KG1 (cell line): Measurements from ENCODE around the gene TCF7L1.
"Not testable (repeated sequence)": the region's sequence is repeated elsewhere in the genome, so short reads cannot be mapped to it uniquely, and the experiment has no call there.

Experiments used
- DNase-seq: peaks from one replicate; lab custom pipeline; 2025; lab: John Stamatoyannopoulos, UW

Gene TCF7L1, protein sequence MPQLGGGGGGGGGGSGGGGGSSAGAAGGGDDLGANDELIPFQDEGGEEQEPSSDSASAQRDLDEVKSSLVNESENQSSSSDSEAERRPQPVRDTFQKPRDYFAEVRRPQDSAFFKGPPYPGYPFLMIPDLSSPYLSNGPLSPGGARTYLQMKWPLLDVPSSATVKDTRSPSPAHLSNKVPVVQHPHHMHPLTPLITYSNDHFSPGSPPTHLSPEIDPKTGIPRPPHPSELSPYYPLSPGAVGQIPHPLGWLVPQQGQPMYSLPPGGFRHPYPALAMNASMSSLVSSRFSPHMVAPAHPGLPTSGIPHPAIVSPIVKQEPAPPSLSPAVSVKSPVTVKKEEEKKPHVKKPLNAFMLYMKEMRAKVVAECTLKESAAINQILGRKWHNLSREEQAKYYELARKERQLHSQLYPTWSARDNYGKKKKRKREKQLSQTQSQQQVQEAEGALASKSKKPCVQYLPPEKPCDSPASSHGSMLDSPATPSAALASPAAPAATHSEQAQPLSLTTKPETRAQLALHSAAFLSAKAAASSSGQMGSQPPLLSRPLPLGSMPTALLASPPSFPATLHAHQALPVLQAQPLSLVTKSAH

GRCh38 chr2:85132834-85133637, at the start of gene TCF7L1:
Gene TCF7L1 (plus strand): TSS chr2:85133392. CDS start chr2:85133685, 293 bp downstream.
- DNase-seq = no peak

GRCh38 chr2:85085563-85085962, 47.6 kb upstream of the TCF7L1 start:
- no peak for DNase-seq

DNA sequence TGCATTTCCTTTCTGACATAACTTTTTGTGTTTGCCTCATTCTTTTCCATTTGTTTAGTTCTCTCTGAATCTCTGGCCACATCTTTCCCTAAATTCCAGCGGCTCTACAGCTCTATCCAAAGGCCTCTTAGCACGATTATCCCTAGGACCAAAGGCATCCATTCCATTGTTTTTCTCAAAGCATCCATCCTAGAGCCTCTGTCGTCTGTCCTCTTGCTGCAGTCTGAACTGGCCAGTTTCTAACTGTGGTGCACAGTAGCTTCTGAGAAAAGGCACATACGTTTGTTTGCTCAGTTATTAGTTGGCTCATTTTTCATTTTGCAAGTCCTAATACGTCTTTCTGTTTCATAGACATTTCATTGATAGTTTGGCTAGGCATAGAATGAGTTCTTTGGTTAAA, 45.7 kb upstream of the TCF7L1 start:
- DNase-seq = no peak

GRCh38 chr2:85088921-85089320, 44.3 kb upstream of the TCF7L1 start:
- DNase-seq = no peak

GRCh38 chr2:85089585-85089984, 43.6 kb upstream of the TCF7L1 start:
- DNase-seq = no peak

DNA sequence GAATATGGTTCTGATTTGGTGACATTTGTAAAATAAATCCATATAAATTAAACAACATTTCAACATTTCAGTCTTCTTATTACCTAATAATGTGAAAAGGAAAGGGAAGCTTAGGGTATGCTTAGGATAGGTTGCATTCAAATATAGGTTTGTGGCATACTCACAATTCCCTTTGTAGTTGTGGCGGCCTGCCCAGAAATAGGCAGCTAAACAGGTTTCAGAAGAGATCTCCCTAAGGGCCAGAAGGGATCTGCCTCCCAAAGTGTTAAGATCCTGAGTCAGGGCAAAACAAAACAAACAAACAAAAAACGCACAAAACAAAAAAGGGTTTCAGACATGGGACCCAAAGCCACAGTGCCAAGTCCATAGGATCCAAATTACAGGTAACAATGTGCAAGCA, 41.4 kb upstream of the TCF7L1 start:
- DNase-seq = no peak

DNA sequence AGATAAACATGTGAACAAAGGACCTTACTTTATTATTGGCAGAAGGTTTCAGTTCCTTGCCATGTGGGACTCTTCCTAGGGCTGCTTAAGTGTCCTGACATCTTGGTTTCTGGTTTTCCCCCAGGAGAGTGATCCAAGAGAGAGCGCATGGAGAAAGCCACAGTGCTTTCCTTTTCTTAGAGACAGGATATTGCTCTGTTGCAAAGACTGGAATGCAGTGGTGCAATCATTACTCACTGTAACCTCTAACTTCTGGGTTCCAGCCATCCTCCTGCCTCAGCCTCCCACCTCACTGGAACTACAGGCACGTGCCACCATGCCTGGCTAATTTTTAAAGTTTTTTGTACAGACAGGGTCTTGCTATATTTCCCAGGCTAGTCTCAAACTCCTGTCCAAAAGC, 38.1 kb upstream of the TCF7L1 start:
- no peak for DNase-seq

DNA sequence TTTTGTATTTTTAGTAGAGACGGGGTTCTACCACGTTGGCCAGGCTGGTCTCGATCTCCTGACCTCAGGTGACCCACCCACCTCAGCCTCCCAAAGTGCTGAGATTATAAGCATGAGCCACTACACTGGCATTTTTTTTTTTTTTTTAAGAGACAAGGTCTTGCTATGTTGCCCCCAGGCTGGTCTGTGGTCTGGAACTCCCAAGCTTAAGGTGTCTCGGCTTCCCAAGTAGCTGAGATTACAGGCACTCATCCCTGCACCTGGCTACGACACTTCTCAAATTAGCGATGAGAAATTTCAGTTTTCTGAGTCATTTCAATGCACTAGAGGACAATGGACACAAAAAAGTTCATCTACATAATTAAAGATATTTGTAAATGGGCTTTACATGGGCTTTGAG, 36.6 kb upstream of the TCF7L1 start:
- DNase-seq = no peak

- no peak for DNase-seq
Measured at GRCh38 chr2:85104228-85104627, 29.0 kb upstream of the TCF7L1 start.

DNA sequence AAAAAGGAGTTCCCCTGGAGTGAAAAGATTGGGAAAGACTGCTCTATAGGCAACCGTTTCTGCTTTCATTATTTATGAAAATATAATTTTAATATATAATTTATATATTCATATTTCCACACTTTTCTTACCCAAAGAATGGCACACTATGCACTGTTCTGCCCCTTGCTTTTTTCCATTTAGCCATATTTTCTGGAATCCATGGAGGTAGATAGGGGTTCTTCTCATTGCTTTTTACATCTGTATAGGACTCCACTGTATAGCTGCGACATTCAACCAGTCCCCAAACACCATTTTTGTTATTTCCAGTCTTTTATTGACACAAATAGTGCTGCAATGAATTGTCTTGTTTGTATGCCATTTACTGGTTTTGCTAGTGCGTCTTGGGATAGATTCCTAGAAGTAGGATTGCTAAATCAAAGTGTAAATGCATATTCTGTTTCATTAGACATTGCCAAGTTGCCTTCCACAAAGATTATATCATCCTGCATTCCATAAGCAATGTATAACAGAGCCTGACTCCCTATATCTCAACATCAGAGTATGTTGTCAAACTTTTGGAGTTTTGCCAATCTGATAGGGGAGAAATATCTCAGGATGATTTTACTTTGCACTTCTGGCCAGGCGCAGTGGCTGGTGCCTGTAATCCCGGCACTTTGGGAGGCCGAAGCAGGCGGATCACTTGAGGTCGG, 26.6 kb upstream of the TCF7L1 start:
- DNase-seq = no peak

GRCh38 chr2:85110991-85111560, 22.1 kb upstream of the TCF7L1 start:
- DNase-seq = no peak

- DNase-seq = no peak
Measured at GRCh38 chr2:85111819-85112281, 21.3 kb upstream of the TCF7L1 start.

DNA sequence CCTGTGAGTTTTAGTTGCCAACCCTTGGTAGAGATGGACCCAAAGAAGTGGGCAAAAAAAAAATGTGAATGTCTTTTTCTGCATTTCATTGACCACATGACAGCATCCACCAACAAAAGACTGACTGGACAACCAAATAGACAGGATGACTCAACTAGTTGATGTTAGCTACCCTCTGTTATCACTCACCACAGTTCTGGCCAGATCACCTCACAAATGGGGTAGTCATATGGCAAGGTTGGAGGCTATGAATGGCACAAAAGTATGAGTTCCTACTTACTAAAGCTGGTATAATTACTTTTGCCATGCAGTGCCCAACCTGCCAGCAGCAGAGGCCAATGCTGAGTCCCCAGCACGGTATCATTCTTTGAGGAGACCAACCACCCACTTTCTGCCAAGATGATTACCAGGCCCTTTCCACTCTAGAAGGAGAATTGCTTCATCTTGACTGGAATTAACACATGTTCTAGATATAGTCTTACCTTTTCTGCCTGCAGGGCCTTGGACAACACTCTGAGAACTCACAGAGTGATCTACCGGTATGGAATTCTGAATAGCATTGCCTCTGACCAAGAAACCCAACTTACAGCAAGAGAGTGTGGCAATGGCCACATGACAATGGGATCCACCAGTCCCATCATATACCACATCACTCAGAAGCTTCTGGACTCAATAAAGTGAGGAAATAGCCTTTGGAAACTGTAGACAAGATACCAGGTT, 20.1 kb upstream of the TCF7L1 start:
- no peak for DNase-seq

DNA sequence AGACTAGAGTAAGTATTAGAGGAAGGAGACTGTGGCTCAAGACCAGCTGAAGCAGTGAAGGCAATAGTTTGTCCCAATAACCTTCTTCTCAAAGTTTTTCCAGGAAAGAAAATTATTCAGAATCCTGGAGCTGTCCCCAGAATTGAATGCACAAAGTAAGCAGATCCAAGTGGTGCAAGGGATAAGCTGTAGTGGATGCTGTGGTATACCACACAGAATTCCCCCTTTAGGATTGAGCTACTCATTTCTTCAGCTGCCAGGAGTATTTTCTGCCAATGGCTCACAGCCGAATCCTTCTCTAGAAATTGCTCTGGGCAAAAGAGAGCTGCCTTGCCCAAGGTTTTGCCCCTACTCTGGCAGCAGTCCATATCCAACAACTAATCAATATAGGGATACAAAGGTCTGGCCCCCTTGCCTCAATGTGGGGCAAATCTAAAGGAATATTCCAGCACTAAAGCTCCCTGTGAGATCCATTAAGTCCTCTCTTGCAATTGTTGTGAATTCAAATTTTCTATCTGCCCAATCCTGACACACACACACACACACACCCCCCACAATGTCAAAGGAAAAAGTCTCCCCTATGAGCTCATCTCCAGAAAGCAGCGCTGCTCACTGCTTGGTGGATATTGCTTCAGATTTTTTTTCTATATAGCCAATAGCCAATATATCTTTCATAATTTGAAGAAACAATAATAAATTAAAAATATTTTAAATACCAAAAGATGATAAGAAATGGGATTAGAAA, 18.4 kb upstream of the TCF7L1 start:
- DNase-seq = no peak

- DNase-seq = no peak
Measured at GRCh38 chr2:85116207-85116606, 17.0 kb upstream of the TCF7L1 start.

- no peak for DNase-seq
Measured at GRCh38 chr2:85119900-85120299, 13.3 kb upstream of the TCF7L1 start.

- no peak for DNase-seq
Measured at GRCh38 chr2:85120363-85120762, 12.8 kb upstream of the TCF7L1 start.

- not testable (repeated sequence) for DNase-seq
Measured at GRCh38 chr2:85126462-85126861, 6.7 kb upstream of the TCF7L1 start.

- no peak for DNase-seq
Measured at GRCh38 chr2:85129861-85130260, 3.3 kb upstream of the TCF7L1 start.

DNA sequence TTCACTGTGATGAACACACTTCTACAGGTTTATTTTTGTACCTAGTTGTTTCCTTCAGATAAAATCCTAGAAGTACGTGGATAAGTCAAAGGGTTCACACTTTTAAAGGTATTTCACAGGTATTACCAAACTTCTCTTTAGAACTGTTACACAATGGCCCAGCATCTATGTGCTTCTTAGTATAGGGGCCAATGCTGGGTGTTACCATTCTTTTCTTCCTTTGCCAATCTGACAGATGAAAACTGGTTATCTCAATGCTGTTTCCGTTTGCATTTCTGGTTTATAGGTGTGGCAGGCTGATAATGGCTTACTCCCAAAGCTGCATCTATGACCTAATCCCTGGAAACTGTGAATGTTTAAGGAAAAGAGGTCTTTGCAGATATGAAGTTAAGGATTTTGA, 2.8 kb upstream of the TCF7L1 start:
- no peak for DNase-seq
